Breast epithelium (tissue), 4 donors: ENCODE results near the gene ASMTL. TPM values are rescaled to one million over a fixed set of nuclear protein-coding genes. Genes with fewer than 3 reads are reported as not detected.

Source experiments
- DNase-seq, 2 donors: peaks; one replicate each; pipeline ENCODE4 v3.0.0-alpha.2; 2019; ENCODE audit warnings: low spot score in 2 of 2
- H3K27ac ChIP-seq, 2 donors: fragments of 200-600 bp; sonication (generic) in 1 of 2; one replicate each; pipeline ENCODE4 v1.5.1; 2016 to 2019; ENCODE audit warnings: mild to moderate bottlenecking in 1 of 2
- H3K27me3 ChIP-seq, 2 donors: fragments of 200-600 bp; sonication (generic) in 1 of 2; one replicate each; pipeline versions ENCODE4 v1.5.1 to v1.6.0; 2017 to 2019; ENCODE audit warnings: control low read depth in 1 of 2, mild to moderate bottlenecking in 1 of 2
- H3K36me3 ChIP-seq: fragments of 200-600 bp; one replicate; pipeline ENCODE4 v1.5.1; 2019
- H3K4me1 ChIP-seq, 2 donors: fragments of 200-600 bp; sonication (generic); one replicate each; pipeline ENCODE4 v1.5.1; 2016 to 2019; ENCODE audit warnings: control low read depth in 1 of 2
- H3K4me3 ChIP-seq, 3 donors: fragments of 200-600 bp; sonication (generic); 1 replicate in 2 of 3; 2 replicates in 1 of 3; pipeline ENCODE4 v1.5.1; 2016 to 2019; ENCODE audit warnings: mild to moderate bottlenecking in 3 of 3, moderate library complexity in 2 of 3
- H3K9me3 ChIP-seq, 2 donors: fragments of 200-600 bp; sonication (generic) in 1 of 2; one replicate each; pipeline ENCODE4 v1.5.1; 2016 to 2019; ENCODE audit warnings: control low read depth in 1 of 2
- CTCF ChIP-seq, 3 donors: fragments of 450-650 bp; IDR thresholded peaks; one replicate each; pipeline ENCODE4 v1.5.1; 2016 to 2017; ENCODE audit warnings: antibody characterized with exemption in 3 of 3, mild to moderate bottlenecking in 3 of 3, moderate library complexity in 3 of 3
- POLR2A ChIP-seq: fragments of 450-650 bp; IDR thresholded peaks from one replicate; pipeline ENCODE4 v1.6.1; 2016; ENCODE audit warnings: antibody characterized with exemption, mild to moderate bottlenecking, moderate library complexity
- POLR2AphosphoS5 ChIP-seq, 3 donors: sonication (generic); formaldehyde crosslinking; IDR thresholded peaks; one replicate each; pipeline ENCODE4 v1.6.1; 2017; ENCODE audit warnings: antibody characterized with exemption in 3 of 3
- intact Hi-C: fragments of 100-400 bp; cut with DNase I; formaldehyde crosslinking; loops from one replicate; pipeline ENCODE4 v1.15.1; 2023; ENCODE audit warnings: low total_unique reads
- total RNA-seq, 3 donors: library from RNA; depleted of rRNA; stranded (reverse); fragments of >200 nt; gene quantifications; one replicate each; pipeline ENCODE4 v1.1.0, GENCODE V29; 2016

ASMTL gene
- total RNA-seq, 3 donors from 2014 or later: 22.8 to 29.1 (median 28.2) TPM

GRCh38 chrX:1391370-1391706, 61.4 kb downstream of the ASMTL start:
- H3K36me3 ChIP-seq: no peaks in the 10 kb centered on the region
- DNase-seq: peak in 1 of 2 donors; percentile 15
- intact Hi-C loops: loop anchor here (5.0 to 10.0 kb wide), 2 partner anchors 61 to 203 kb away; partner anchors contain the start of genes AKAP17A and ASMTL
- peaks cover 0 to 9% of the 10 kb centered on the region in 2 donors for H3K4me1 ChIP-seq
- no peak for TF ChIP-seq POLR2A
- no peaks in the 10 kb centered on the region for H3K27me3 ChIP-seq
- H3K27ac ChIP-seq: peak overlapping the region; percentile 97 to 99
- H3K4me3 ChIP-seq: peak overlapping the region; percentile 86 to 99 (median 97)
- no peaks in the 10 kb centered on the region for H3K9me3 ChIP-seq

- peak overlapping the region; percentile 86 to 99 (median 97) for H3K4me3 ChIP-seq
- H3K27me3 ChIP-seq: no peaks in the 10 kb centered on the region
- H3K9me3 ChIP-seq: no peaks in the 10 kb centered on the region
- TF ChIP-seq POLR2AphosphoS5 (IDR thresholded peaks at IDR 0.05) (no peak), POLR2A (no peak), CTCF (IDR thresholded peaks at IDR 0.05) (no peak)
- no peaks in the 10 kb centered on the region for H3K36me3 ChIP-seq
- H3K27ac ChIP-seq: peak overlapping the region; percentile 97 to 99
- DNase-seq: peak in 1 of 2 donors; percentile 43
- peaks cover 0 to 9% of the 10 kb centered on the region in 2 donors for H3K4me1 ChIP-seq
- intact Hi-C loops: loop anchor here (5.0 to 10.0 kb wide), 2 partner anchors 62 to 204 kb away; partner anchors contain the start of genes AKAP17A and ASMTL
These were observed 61.9 kb downstream of the ASMTL start for GRCh38 chrX:1390621-1391369.

- Histone ChIP-seq H3K9me3 (no peaks in the 10 kb centered on the region), H3K27ac (no peak overlapping the region), H3K36me3 (no peaks in the 10 kb centered on the region), H3K4me1 (peaks cover 0 to 9% of the 10 kb centered on the region in 2 donors), H3K27me3 (no peaks in the 10 kb centered on the region), H3K4me3 (peak overlapping the region in 1 of 3 donors; percentile 5)
- TF ChIP-seq POLR2AphosphoS5 (IDR thresholded peaks at IDR 0.05) (no peak), CTCF (IDR thresholded peaks at IDR 0.05) (no peak)
- no peak for DNase-seq
- intact Hi-C loops: loop anchor here (5.0 to 10.0 kb wide), 2 partner anchors 62 to 205 kb away; partner anchors contain the start of genes AKAP17A and ASMTL
These were observed 62.8 kb downstream of the ASMTL start for GRCh38 chrX:1389993-1390285.

DNA sequence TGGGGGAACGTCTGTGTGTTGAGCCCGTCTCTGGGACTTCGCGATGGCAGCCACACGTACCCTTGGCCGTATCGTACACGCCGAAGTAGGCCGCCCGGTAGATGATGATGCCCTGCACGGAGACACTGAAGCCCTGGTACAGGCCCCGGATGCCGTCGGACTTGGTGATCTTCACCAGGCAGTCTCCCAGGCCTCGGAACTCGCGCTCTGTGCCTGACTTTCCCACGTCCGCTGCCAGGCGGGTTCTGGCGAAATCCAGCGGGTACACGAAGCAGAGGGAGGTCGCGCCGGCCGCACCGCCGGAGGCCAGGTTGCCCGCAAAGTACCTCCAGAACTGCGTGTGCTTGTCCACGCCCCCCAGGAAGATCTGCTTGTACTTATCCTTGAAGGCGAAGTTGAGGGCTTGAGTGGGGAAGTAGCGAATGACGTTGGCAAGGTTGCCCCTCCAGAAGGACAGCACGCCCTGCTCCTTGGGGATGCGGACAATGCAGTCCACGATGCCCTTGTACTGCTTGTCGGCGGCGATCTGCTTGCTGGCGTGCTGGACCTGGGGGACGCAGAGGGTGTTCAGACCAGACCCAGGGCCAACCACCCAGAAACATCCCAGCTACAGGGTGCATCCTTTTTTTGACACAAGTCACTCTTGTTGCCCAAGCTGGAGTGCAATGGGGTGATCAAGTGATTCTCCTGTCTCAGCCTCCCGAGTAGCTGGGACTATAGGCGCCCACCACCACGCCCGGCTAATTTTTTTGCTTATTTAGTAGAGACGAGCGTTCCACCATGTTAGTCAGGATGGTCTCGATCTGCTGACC, 63.3 kb downstream of the ASMTL start:
- no peaks in the 10 kb centered on the region for H3K36me3 ChIP-seq
- peaks cover 0 to 9% of the 10 kb centered on the region in 2 donors for H3K4me1 ChIP-seq
- DNase-seq: peak in 1 of 2 donors; percentile 50

DNA sequence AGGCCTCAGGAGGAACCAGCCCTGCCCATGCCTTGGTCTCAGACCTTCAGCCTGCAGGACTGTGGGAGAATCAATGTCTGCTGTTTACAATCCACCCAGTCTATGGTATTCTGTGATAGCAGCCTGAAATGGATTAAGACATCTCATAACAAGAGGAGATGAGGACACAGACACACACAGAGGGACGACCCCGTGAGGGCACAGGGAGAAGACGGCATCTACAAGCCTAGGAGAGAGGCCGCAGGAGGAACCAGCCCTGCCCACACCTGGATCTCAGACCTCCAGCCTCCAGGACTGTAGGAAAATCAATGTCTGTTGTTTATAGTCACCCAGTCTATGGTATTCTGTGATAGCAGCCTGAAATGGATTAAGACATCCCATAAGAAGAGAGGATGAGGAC, 64.1 kb downstream of the ASMTL start:
- H3K9me3 ChIP-seq: no peaks in the 10 kb centered on the region
- no peaks in the 10 kb centered on the region for H3K27me3 ChIP-seq
- H3K4me3 ChIP-seq: no peak overlapping the region
- no peaks in the 10 kb centered on the region for H3K36me3 ChIP-seq
- TF ChIP-seq POLR2AphosphoS5 (IDR thresholded peaks at IDR 0.05) (no peak), POLR2A (no peak), CTCF (IDR thresholded peaks at IDR 0.05) (no peak)
- DNase-seq: no peak
- peaks cover 0 to 9% of the 10 kb centered on the region in 2 donors for H3K4me1 ChIP-seq
- intact Hi-C loops: no loop called here
- no peak overlapping the region for H3K27ac ChIP-seq

More for the DNA sequence above, 63.3 kb downstream of the ASMTL start:
- Histone ChIP-seq H3K27me3 (no peaks in the 10 kb centered on the region), H3K27ac (no peak overlapping the region), H3K9me3 (no peaks in the 10 kb centered on the region), H3K4me3 (peak overlapping the region in 1 of 3 donors; percentile 5)
- intact Hi-C loops: no loop called here
- TF ChIP-seq CTCF (IDR thresholded peaks at IDR 0.05) (no peak), POLR2A (no peak)
